Loucy (cell line): ENCODE data around the gene PTPRN2.

Source experiments
- EZH2phosphoT487 ChIP-seq: fragments of 200-600 bp; IDR thresholded peaks from 2 replicates; pipeline ENCODE4 v1.6.1; 2018; ENCODE audit warnings: antibody characterized with exemption, mild to moderate bottlenecking, moderate library complexity, borderline replicate concordance
- TF ChIP-seq, protein P1 (sequence below): fragments of 200-600 bp; sonication (generic); conservative IDR thresholded peaks from 2 replicates; pipeline ENCODE4 v1.5.1; 2014; ENCODE audit warnings: mild to moderate bottlenecking, antibody characterized with exemption, low read length

DNA sequence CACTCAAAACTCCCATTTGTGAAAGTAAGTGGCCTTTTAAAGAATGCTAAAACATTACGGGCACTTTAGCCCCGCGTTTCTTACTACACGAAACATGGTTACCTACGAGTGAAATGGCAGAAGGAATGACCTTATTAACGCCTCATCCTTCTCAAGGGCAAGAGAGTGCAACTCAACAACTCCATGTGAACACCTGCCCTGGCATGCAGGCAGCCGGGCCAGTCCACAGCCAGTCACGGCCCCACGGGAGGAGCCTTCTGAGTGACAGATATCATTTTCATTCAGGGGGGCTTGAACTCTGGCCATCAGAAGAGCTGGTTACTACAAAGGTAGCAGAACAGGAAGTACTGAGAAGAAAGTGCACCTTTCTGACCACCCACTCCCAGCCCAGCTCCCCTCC lies 236.1 kb downstream of the PTPRN2 start:
- TF ChIP-seq, protein P1, sequence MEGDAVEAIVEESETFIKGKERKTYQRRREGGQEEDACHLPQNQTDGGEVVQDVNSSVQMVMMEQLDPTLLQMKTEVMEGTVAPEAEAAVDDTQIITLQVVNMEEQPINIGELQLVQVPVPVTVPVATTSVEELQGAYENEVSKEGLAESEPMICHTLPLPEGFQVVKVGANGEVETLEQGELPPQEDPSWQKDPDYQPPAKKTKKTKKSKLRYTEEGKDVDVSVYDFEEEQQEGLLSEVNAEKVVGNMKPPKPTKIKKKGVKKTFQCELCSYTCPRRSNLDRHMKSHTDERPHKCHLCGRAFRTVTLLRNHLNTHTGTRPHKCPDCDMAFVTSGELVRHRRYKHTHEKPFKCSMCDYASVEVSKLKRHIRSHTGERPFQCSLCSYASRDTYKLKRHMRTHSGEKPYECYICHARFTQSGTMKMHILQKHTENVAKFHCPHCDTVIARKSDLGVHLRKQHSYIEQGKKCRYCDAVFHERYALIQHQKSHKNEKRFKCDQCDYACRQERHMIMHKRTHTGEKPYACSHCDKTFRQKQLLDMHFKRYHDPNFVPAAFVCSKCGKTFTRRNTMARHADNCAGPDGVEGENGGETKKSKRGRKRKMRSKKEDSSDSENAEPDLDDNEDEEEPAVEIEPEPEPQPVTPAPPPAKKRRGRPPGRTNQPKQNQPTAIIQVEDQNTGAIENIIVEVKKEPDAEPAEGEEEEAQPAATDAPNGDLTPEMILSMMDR: no peak
- TF ChIP-seq EZH2phosphoT487: no peak
